ENCODE data around the gene ADARB2.

DNA sequence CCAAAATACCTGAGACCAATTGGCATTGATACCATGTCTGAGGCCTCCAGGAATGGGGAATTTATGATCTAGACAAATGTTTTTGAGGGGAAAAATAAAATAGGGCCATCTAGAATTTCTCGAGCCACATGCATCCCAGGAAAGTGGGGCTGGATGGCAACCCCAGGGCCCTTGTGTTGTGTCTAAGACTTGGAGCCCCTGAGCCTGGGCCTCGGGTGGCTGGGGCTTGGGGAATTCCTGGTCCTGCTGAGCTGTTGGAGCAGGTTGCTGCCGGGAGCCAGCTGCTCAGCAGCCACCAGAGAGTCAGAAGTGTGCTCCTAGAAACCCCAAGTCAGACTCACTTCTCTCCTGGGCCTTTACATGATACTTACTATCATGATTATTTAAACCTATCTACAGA is 508.2 kb downstream of the ADARB2 start:
- TF ChIP-seq, protein P1, sequence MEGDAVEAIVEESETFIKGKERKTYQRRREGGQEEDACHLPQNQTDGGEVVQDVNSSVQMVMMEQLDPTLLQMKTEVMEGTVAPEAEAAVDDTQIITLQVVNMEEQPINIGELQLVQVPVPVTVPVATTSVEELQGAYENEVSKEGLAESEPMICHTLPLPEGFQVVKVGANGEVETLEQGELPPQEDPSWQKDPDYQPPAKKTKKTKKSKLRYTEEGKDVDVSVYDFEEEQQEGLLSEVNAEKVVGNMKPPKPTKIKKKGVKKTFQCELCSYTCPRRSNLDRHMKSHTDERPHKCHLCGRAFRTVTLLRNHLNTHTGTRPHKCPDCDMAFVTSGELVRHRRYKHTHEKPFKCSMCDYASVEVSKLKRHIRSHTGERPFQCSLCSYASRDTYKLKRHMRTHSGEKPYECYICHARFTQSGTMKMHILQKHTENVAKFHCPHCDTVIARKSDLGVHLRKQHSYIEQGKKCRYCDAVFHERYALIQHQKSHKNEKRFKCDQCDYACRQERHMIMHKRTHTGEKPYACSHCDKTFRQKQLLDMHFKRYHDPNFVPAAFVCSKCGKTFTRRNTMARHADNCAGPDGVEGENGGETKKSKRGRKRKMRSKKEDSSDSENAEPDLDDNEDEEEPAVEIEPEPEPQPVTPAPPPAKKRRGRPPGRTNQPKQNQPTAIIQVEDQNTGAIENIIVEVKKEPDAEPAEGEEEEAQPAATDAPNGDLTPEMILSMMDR (IDR thresholded peaks at IDR 0.05): no peak
- no peak for TF ChIP-seq POLR2A (IDR thresholded peaks at IDR 0.05)
